ENCODE results near the gene LARGE1.

GRCh38 chr22:33897448-33897835 lies 22.8 kb downstream of the LARGE1 start:
- no peak for TF ChIP-seq POLR2AphosphoS5 (IDR thresholded peaks at IDR 0.05; ENCODE audit: low read depth, low read length)
- no peak for TF ChIP-seq TAF1 (IDR thresholded peaks at IDR 0.05; ENCODE audit: borderline replicate concordance, insufficient read depth, low read length)
- no peak for TF ChIP-seq REST (IDR thresholded peaks at IDR 0.05; ENCODE audit: insufficient read depth in 1 of 2, low read depth in 2 of 2, low read length in 2 of 2)
- no peak for TF ChIP-seq SIN3A (IDR thresholded peaks at IDR 0.05; ENCODE audit: borderline replicate concordance, insufficient read depth, low read length)
- TF ChIP-seq FOXP2 (optimal IDR thresholded peaks at IDR 0.05; ENCODE audit: borderline replicate concordance, extremely low read depth, extremely low read length, insufficient read depth), result no peak
